Calu3 (cell line): ENCODE data around the gene LIG1. TPM values are rescaled to one million over a fixed set of nuclear protein-coding genes. Genes with fewer than 3 reads are reported as not detected.

Experiments
- Bru-seq: library from RNA; stranded (reverse); fragments of 400-500 nt; gene quantifications from one replicate; lab custom pipeline; 2021; lab: Mats Ljungman, UMichigan
- BruChase-seq, 2 experiments: library from RNA; stranded (reverse); fragments of 400-500 nt; gene quantifications; one replicate each; lab custom pipeline; 2021; lab: Mats Ljungman, UMichigan
- BruUV-seq: library from RNA; stranded (reverse); fragments of 400-500 nt; replicated peaks from 2 replicates; lab custom pipeline; 2021; lab: Mats Ljungman, UMichigan
- CTCF ChIA-PET: fragments of 300-600 bp; sonication (Branson Sonifier 250); formaldehyde crosslinking; loops from one replicate; lab custom pipeline; 2022; ENCODE audit warnings: antibody characterized with exemption; lab: Charles Lee
- DNase-seq: peaks from one replicate; pipeline ENCODE4 v3.0.0; 2022
- H3K27ac Mint-ChIP-seq: one replicate; pipeline ENCODE4 v1.8.0; 2022; ENCODE audit warnings: mixed read lengths; ENCODE audit not compliant: unreplicated experiment
- H3K27me3 Mint-ChIP-seq: one replicate; pipeline ENCODE4 v1.8.0; 2022; ENCODE audit warnings: mixed read lengths; ENCODE audit not compliant: unreplicated experiment
- H3K36me3 Mint-ChIP-seq: one replicate; pipeline ENCODE4 v1.8.0; 2022; ENCODE audit warnings: mild to moderate bottlenecking, moderate library complexity, mixed read lengths; ENCODE audit not compliant: insufficient read depth, unreplicated experiment
- H3K4me1 Mint-ChIP-seq: one replicate; pipeline ENCODE4 v1.8.0; 2022; ENCODE audit warnings: mild to moderate bottlenecking, low read depth, mixed read lengths; ENCODE audit not compliant: unreplicated experiment
- H3K4me3 Mint-ChIP-seq: one replicate; pipeline ENCODE4 v1.8.0; 2022; ENCODE audit warnings: mild to moderate bottlenecking, low read depth, moderate library complexity, mixed read lengths; ENCODE audit not compliant: unreplicated experiment
- H3K9me3 Mint-ChIP-seq: one replicate; pipeline ENCODE4 v1.8.0; 2022; ENCODE audit warnings: low read depth, mixed read lengths; ENCODE audit not compliant: unreplicated experiment
- CTCF ChIP-seq: fragments of 200-600 bp; IDR thresholded peaks from one replicate; pipeline ENCODE4 v1.8.0; 2022; ENCODE audit warnings: antibody characterized with exemption; ENCODE audit not compliant: unreplicated experiment
- intact Hi-C: fragments of 100-400 bp; cut with micrococcal nuclease; formaldehyde crosslinking; loops from one replicate; pipeline ENCODE4 v1.10.0; 2022; ENCODE audit not compliant: unreplicated experiment
- long read RNA-seq: library from polyadenylated mRNA; stranded (forward); transcript quantifications from one replicate; pipeline ENCODE4 v2.0.0, GENCODE V29; 2022
- total RNA-seq: library from RNA; stranded (reverse); gene quantifications from 2 replicates; pipeline ENCODE4 v1.2.3, GENCODE V29; 2022

The LIG1 gene
- total RNA-seq = 99.3 and 99.4 TPM in 2 replicates
- Bru-seq, nascent RNA = percentile 63 among the genes with signal in this experiment
- BruChase-seq, experiment 1, labeled RNA remaining after a 6-hour chase = percentile 67 among the genes with signal in this experiment
- percentile 74 among the genes with signal in this experiment for BruChase-seq, experiment 2, labeled RNA remaining after a 2-hour chase
- long read RNA-seq, transcript LIG1-201 (28 exons, 3,384 nt) = major isoform, 25 of 61 reads
- long read RNA-seq, partial matches to known transcripts = 8 of 61 reads
- long read RNA-seq, other reads (novel, unspliced or antisense) = 25 of 61 reads

- peak within 1 kb of the TSS; percentile 31 for H3K27ac Mint-ChIP-seq
- H3K36me3 Mint-ChIP-seq = peaks cover 42% of the 10 kb centered on the region
- no TSS peak for BruUV-seq
- peak; percentile 98 for DNase-seq
- H3K4me1 Mint-ChIP-seq = peaks cover 11% of the 10 kb centered on the region
- no peaks in the 10 kb centered on the region for H3K27me3 Mint-ChIP-seq
- H3K4me3 Mint-ChIP-seq = peak within 1 kb of the TSS; percentile 97
- no peaks in the 10 kb centered on the region for H3K9me3 Mint-ChIP-seq
- TF ChIP-seq CTCF = no peak
- CTCF ChIA-PET = interaction anchor here (0.6 to 1.3 kb wide), 18 partner anchors 16 to 1861 kb away, joined by 3 to 11 read pairs (median 4); partner anchors contain the start of gene CARD8
- intact Hi-C loops = no loop called here
These were observed at the start of gene LIG1, which contains the start of gene ZSWIM9 for GRCh38 chr19:48169939-48170803. Gene LIG1, minus strand, starts transcription at chr19:48170344. Its CDS starts 4,778 bp downstream, at chr19:48165566. Gene ZSWIM9, plus strand, starts transcription at chr19:48170680. Its CDS starts 1,123 bp downstream, at chr19:48171803.

GRCh38 chr19:48218997-48219396 lies 48.9 kb upstream of the LIG1 start:
- H3K36me3 Mint-ChIP-seq = no peaks in the 10 kb centered on the region
- intact Hi-C loops = no loop called here
- no peak for TF ChIP-seq CTCF
- no peaks in the 10 kb centered on the region for H3K4me1 Mint-ChIP-seq
- BruUV-seq = no TSS peak
- no peak overlapping the region for H3K27ac Mint-ChIP-seq
- no peaks in the 10 kb centered on the region for H3K27me3 Mint-ChIP-seq
- CTCF ChIA-PET = interaction anchor here (0.7 kb wide), 1 partner anchor 15 kb away, joined by 3 read pairs; no protein-coding TSS in a partner anchor
- no peak for DNase-seq
- no peak overlapping the region for H3K4me3 Mint-ChIP-seq
- no peaks in the 10 kb centered on the region for H3K9me3 Mint-ChIP-seq

GRCh38 chr19:48216933-48217332 lies 46.8 kb upstream of the LIG1 start:
- CTCF ChIA-PET = interaction anchor here (1.1 kb wide), 1 partner anchor 10 kb away, joined by 3 read pairs; no protein-coding TSS in a partner anchor
- no peak overlapping the region for H3K4me3 Mint-ChIP-seq
- no peak for DNase-seq
- no TSS peak for BruUV-seq
- no peaks in the 10 kb centered on the region for H3K27me3 Mint-ChIP-seq
- no peak for TF ChIP-seq CTCF
- intact Hi-C loops = no loop called here
- H3K36me3 Mint-ChIP-seq = no peaks in the 10 kb centered on the region
- H3K4me1 Mint-ChIP-seq = no peaks in the 10 kb centered on the region
- H3K27ac Mint-ChIP-seq = no peak overlapping the region
- no peaks in the 10 kb centered on the region for H3K9me3 Mint-ChIP-seq

- Mint-ChIP-seq H3K9me3 (no peaks in the 10 kb centered on the region), H3K4me3 (no peak overlapping the region), H3K36me3 (no peaks in the 10 kb centered on the region), H3K27me3 (no peaks in the 10 kb centered on the region), H3K27ac (no peak overlapping the region), H3K4me1 (no peaks in the 10 kb centered on the region)
- BruUV-seq = no TSS peak
- intact Hi-C loops = no loop called here
- DNase-seq = no peak
- no peak for TF ChIP-seq CTCF
- CTCF ChIA-PET = no interaction called here
These were observed 43.8 kb upstream of the LIG1 start for GRCh38 chr19:48213959-48214358.
